Prostate gland (tissue), 2 donors: ENCODE results near the gene CUL7. TPM values are rescaled to one million over a fixed set of nuclear protein-coding genes. Genes with fewer than 3 reads are reported as not detected.

Source experiments
- DNase-seq: peaks from one replicate; pipeline ENCODE4 v3.0.0-alpha.2; 2019; ENCODE audit warnings: low spot score
- H3K27ac ChIP-seq, 2 donors: fragments of 200-600 bp; sonication (generic); 2 replicates each; pipeline ENCODE4 v1.5.1; 2017 to 2019
- H3K27me3 ChIP-seq: fragments of 200-600 bp; sonication (generic); replicated peaks from 2 replicates; pipeline ENCODE4 v1.5.1; 2019; ENCODE audit not compliant: insufficient read depth
- H3K36me3 ChIP-seq, 2 donors: fragments of 200-600 bp; sonication (generic); 1 replicate in 1 of 2; 2 replicates in 1 of 2; pipeline versions ENCODE4 v1.5.1 to v1.8.1; 2017 to 2019
- H3K4me1 ChIP-seq: fragments of 200-600 bp; sonication (generic); replicated peaks from 2 replicates; pipeline ENCODE4 v1.5.1; 2019
- H3K4me3 ChIP-seq, 2 donors: fragments of 200-600 bp; sonication (generic); 2 replicates each; pipeline ENCODE4 v1.5.1; 2017 to 2019
- H3K9me3 ChIP-seq: fragments of 200-600 bp; sonication (generic); 2 replicates; pipeline ENCODE4 v1.5.1; 2017
- CTCF ChIP-seq, 4 experiments: fragments of 200-600 bp in 2 of 4; fragments of 450-650 bp in 2 of 4; sonication (generic) in 2 of 4; IDR thresholded peaks; 1 replicate in 3 of 4; 2 replicates in 1 of 4; pipeline ENCODE4 v1.5.1; 2016 to 2019; ENCODE audit warnings: antibody characterized with exemption in 4 of 4, mild to moderate bottlenecking in 2 of 4, moderate library complexity in 2 of 4
- POLR2A ChIP-seq: fragments of 450-650 bp; IDR thresholded peaks from one replicate; pipeline ENCODE4 v1.6.1; 2016; ENCODE audit warnings: antibody characterized with exemption, mild to moderate bottlenecking
- POLR2AphosphoS5 ChIP-seq: sonication (generic); formaldehyde crosslinking; IDR thresholded peaks from one replicate; pipeline ENCODE4 v1.6.1; 2017; ENCODE audit warnings: antibody characterized with exemption
- whole genome bisulfite sequencing: methylation state at CpG from one replicate; pipeline ENCODE4 v1.1.5; 2018; 5-methylcytosine and 5-hydroxymethylcytosine counted together
- intact Hi-C: fragments of 100-400 bp; cut with DNase I; formaldehyde crosslinking; loops from one replicate; pipeline ENCODE4 v1.14.2; 2022
- total RNA-seq, 2 donors: library from RNA; depleted of rRNA; stranded (reverse); fragments of >200 nt; gene quantifications; one replicate each; pipeline ENCODE4 v1.1.0, GENCODE V29; 2016

Gene CUL7
- total RNA-seq = 10 to 100 TPM; 18.6 to 30.4 TPM

DNA sequence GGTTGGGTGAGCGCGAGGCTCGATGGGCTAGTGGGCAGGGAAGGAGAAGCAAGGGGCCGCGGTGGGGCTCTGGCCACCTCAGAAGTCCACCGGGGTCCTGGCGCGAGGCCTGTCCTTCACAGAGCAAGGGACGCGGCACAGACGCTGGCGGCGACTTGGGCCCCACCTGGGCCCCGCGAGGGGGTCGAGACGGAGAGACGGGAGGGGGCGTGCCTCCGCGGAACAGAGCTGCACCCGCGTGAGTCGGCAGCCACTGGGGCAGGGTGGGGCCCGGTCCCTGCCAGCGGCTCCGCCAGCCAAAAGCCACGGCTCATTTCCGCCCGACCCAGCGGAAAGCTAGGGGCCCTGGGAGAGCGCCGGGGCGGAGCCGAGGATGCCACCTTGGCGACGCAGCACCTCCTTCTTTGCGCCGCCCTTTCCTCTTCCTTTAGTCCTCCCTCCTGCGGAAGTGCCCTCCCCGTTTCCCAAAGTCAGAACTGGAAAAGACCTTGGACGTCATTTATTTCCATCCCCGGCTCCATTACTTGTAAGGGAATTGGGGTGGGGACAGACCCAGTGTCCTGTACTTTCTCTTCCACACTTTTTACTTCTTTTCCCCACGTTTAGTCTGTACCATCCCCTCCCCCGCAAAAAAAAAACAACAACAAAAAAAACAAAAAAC, at the start of gene CUL7:
Gene CUL7 (minus strand): TSS at position 307 of the 661 bp plus-strand sequence. CDS start 1,063 bp downstream, outside the sequence.
- Histone ChIP-seq H3K27ac (peak within 1 kb of the TSS; percentile 80 to 86), H3K36me3 (peaks cover 0 to 6% of the 10 kb centered on the region in 2 donors), H3K9me3 (no peaks in the 10 kb centered on the region), H3K27me3 (no peaks in the 10 kb centered on the region), H3K4me3 (peak within 1 kb of the TSS; percentile 57 to 69), H3K4me1 (peaks cover 16% of the 10 kb centered on the region)
- DNase-seq = peak; percentile 90
- intact Hi-C loops = no loop called here
- TF ChIP-seq CTCF (IDR thresholded peaks at IDR 0.05) (peak in 2 of 4 experiments; percentile 11 to 31), POLR2AphosphoS5 (peak; percentile 95), POLR2A (peak; percentile 82)
- 1% methylated on average over 23 of the region's 45 CpGs for WGBS

DNA sequence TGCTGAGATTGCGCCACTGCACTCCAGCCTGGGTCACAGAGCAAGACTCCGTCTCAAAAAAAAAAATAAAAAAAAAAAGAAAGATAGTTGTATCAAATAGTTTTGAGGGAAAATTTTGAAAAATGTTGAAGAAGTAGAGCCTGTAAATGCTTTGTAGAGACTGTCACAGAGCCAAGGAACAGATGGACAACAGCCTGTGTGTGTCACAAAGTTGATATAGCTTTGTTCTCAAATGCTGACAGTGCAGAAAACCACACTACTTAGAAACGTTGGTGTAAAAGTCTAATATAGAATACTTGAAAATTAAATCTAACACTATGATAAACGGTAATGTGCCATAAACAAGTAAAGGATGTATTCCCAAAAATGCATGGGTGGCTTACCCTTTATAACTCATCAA, 47.8 kb upstream of the CUL7 start:
- no peak overlapping the region for H3K4me3 ChIP-seq
- DNase-seq = no peak
- no peak for TF ChIP-seq POLR2AphosphoS5
- no peak for TF ChIP-seq POLR2A
- no peak for TF ChIP-seq CTCF (IDR thresholded peaks at IDR 0.05)
- no peaks in the 10 kb centered on the region for H3K9me3 ChIP-seq
- no peak overlapping the region for H3K27ac ChIP-seq
- intact Hi-C loops = no loop called here
- H3K36me3 ChIP-seq = no peaks in the 10 kb centered on the region
- peaks cover 6% of the 10 kb centered on the region for H3K4me1 ChIP-seq
- no peaks in the 10 kb centered on the region for H3K27me3 ChIP-seq
- WGBS = 54% methylated on average over 4 of the region's 4 CpGs

- no peak overlapping the region for H3K4me3 ChIP-seq
- peaks cover 15% of the 10 kb centered on the region for H3K4me1 ChIP-seq
- no peaks in the 10 kb centered on the region for H3K27me3 ChIP-seq
- peak overlapping the region; percentile 73 for H3K27ac ChIP-seq
- no peaks in the 10 kb centered on the region for H3K9me3 ChIP-seq
- TF ChIP-seq CTCF (IDR thresholded peaks at IDR 0.05) (no peak), POLR2A (no peak), POLR2AphosphoS5 (no peak)
- intact Hi-C loops = no loop called here
- no peaks in the 10 kb centered on the region for H3K36me3 ChIP-seq
- no peak for DNase-seq
- 67% methylated on average over 4 of the region's 4 CpGs for WGBS
Measured at GRCh38 chr6:43097502-43097901, 43.9 kb upstream of the CUL7 start.

GRCh38 chr6:43097098-43097489, 43.4 kb upstream of the CUL7 start:
- no peak for DNase-seq
- Histone ChIP-seq H3K4me1 (peaks cover 15% of the 10 kb centered on the region), H3K36me3 (no peaks in the 10 kb centered on the region), H3K9me3 (no peaks in the 10 kb centered on the region), H3K4me3 (no peak overlapping the region), H3K27me3 (no peaks in the 10 kb centered on the region), H3K27ac (peak overlapping the region; percentile 73)
- TF ChIP-seq POLR2A (no peak), POLR2AphosphoS5 (no peak), CTCF (IDR thresholded peaks at IDR 0.05) (no peak)
- intact Hi-C loops = no loop called here
- 16% methylated on average over 5 of the region's 5 CpGs for WGBS

GRCh38 chr6:43096451-43097097, 42.9 kb upstream of the CUL7 start:
- intact Hi-C loops = no loop called here
- Histone ChIP-seq H3K36me3 (no peaks in the 10 kb centered on the region), H3K4me1 (peaks cover 17% of the 10 kb centered on the region), H3K27me3 (no peaks in the 10 kb centered on the region), H3K9me3 (no peaks in the 10 kb centered on the region), H3K4me3 (no peak overlapping the region), H3K27ac (peak overlapping the region; percentile 73)
- WGBS = 21% methylated on average over 8 of the region's 8 CpGs
- peak; percentile 75 for TF ChIP-seq POLR2AphosphoS5
- TF ChIP-seq POLR2A = no peak
- no peak for TF ChIP-seq CTCF (IDR thresholded peaks at IDR 0.05)
- DNase-seq = peak; percentile 71
